ENCODE measurements around the gene MAK. TPM values are rescaled to one million over a fixed set of nuclear protein-coding genes. Genes with fewer than 3 reads are reported as not detected.
"Not testable (repeated sequence)": the region's sequence is repeated elsewhere in the genome, so short reads cannot be mapped to it uniquely, and the experiment has no call there.

MAK gene
- total RNA-seq, 2 experiments from 2014 or later = 0.47 to 0.68 TPM

GRCh38 chr6:10778230-10778629 lies 60.1 kb downstream of the MAK start:
- Mint-ChIP-seq H3K9me3 (no peaks in the 10 kb centered on the region), H3K4me3 (no peak overlapping the region), H3K36me3 (peaks cover 26% of the 10 kb centered on the region), H3K4me1 (no peaks in the 10 kb centered on the region), H3K27ac (no peak overlapping the region), H3K27me3 (no peaks in the 10 kb centered on the region)
- no peak for DNase-seq

GRCh38 chr6:10771371-10771894 lies 66.9 kb downstream of the MAK start:
- Mint-ChIP-seq H3K27me3 (no peaks in the 10 kb centered on the region), H3K27ac (no peak overlapping the region), H3K4me3 (no peak overlapping the region), H3K9me3 (no peaks in the 10 kb centered on the region), H3K4me1 (no peaks in the 10 kb centered on the region), H3K36me3 (peaks cover 11% of the 10 kb centered on the region)
- DNase-seq = no peak

GRCh38 chr6:10769419-10769818 lies 68.9 kb downstream of the MAK start:
- H3K4me1 Mint-ChIP-seq = no peaks in the 10 kb centered on the region
- no peaks in the 10 kb centered on the region for H3K27me3 Mint-ChIP-seq
- no peaks in the 10 kb centered on the region for H3K9me3 Mint-ChIP-seq
- DNase-seq = no peak
- no peak overlapping the region for H3K4me3 Mint-ChIP-seq
- peaks cover 3% of the 10 kb centered on the region for H3K36me3 Mint-ChIP-seq
- H3K27ac Mint-ChIP-seq = no peak overlapping the region

GRCh38 chr6:10763006-10763405 lies 75.3 kb downstream of the MAK start:
- H3K4me1 Mint-ChIP-seq = peaks cover 5% of the 10 kb centered on the region
- no peak overlapping the region for H3K4me3 Mint-ChIP-seq
- H3K9me3 Mint-ChIP-seq = no peaks in the 10 kb centered on the region
- H3K27me3 Mint-ChIP-seq = no peaks in the 10 kb centered on the region
- DNase-seq = no peak
- no peak overlapping the region for H3K27ac Mint-ChIP-seq
- H3K36me3 Mint-ChIP-seq = peaks cover 24% of the 10 kb centered on the region

GRCh38 chr6:10759884-10760329 lies 78.4 kb downstream of the MAK start:
- Mint-ChIP-seq H3K4me3 (no peak overlapping the region), H3K27ac (no peak overlapping the region), H3K27me3 (no peaks in the 10 kb centered on the region), H3K4me1 (peaks cover 19% of the 10 kb centered on the region), H3K36me3 (peaks cover 47% of the 10 kb centered on the region), H3K9me3 (no peaks in the 10 kb centered on the region)
- no peak for DNase-seq

- Mint-ChIP-seq H3K9me3 (no peaks in the 10 kb centered on the region), H3K36me3 (peaks cover 53% of the 10 kb centered on the region), H3K4me1 (peaks cover 22% of the 10 kb centered on the region), H3K27me3 (no peaks in the 10 kb centered on the region), H3K27ac (peak overlapping the region; percentile 72), H3K4me3 (no peak overlapping the region)
- no peak for DNase-seq
Observed at GRCh38 chr6:10759312-10759839, 79.0 kb downstream of the MAK start.

GRCh38 chr6:10756085-10756484 lies 82.3 kb downstream of the MAK start:
- Mint-ChIP-seq H3K4me3 (no peak overlapping the region), H3K27me3 (no peaks in the 10 kb centered on the region), H3K27ac (peak overlapping the region; percentile 41), H3K4me1 (peaks cover 36% of the 10 kb centered on the region), H3K36me3 (peaks cover 64% of the 10 kb centered on the region), H3K9me3 (no peaks in the 10 kb centered on the region)
- no peak for DNase-seq

- peak overlapping the region; percentile 26 for H3K27ac Mint-ChIP-seq
- not testable (repeated sequence) for H3K27me3 Mint-ChIP-seq, H3K4me3 Mint-ChIP-seq, H3K9me3 Mint-ChIP-seq, DNase-seq
- H3K36me3 Mint-ChIP-seq = peaks cover 51% of the 10 kb centered on the region
- H3K4me1 Mint-ChIP-seq = peaks cover 55% of the 10 kb centered on the region
Observed at GRCh38 chr6:10751757-10752156, 86.6 kb downstream of the MAK start.

GRCh38 chr6:10750568-10750967 lies 87.8 kb downstream of the MAK start:
- not testable (repeated sequence) for DNase-seq, H3K27me3 Mint-ChIP-seq, H3K4me3 Mint-ChIP-seq, H3K27ac Mint-ChIP-seq, H3K9me3 Mint-ChIP-seq
- peaks cover 52% of the 10 kb centered on the region for H3K4me1 Mint-ChIP-seq
- peaks cover 43% of the 10 kb centered on the region for H3K36me3 Mint-ChIP-seq

- DNase-seq = no peak
- no peaks in the 10 kb centered on the region for H3K9me3 Mint-ChIP-seq
- peak overlapping the region; percentile 18 for H3K27ac Mint-ChIP-seq
- H3K36me3 Mint-ChIP-seq = peaks cover 34% of the 10 kb centered on the region
- H3K4me1 Mint-ChIP-seq = peaks cover 48% of the 10 kb centered on the region
- no peak overlapping the region for H3K4me3 Mint-ChIP-seq
- H3K27me3 Mint-ChIP-seq = no peaks in the 10 kb centered on the region
Observed at GRCh38 chr6:10749734-10750133, 88.6 kb downstream of the MAK start.

- H3K4me1 Mint-ChIP-seq = peaks cover 38% of the 10 kb centered on the region
- H3K36me3 Mint-ChIP-seq = peaks cover 20% of the 10 kb centered on the region
- H3K4me3 Mint-ChIP-seq = peak within 1 kb of the TSS; percentile 87
- no peaks in the 10 kb centered on the region for H3K27me3 Mint-ChIP-seq
- peak; percentile 100 for DNase-seq
- no peaks in the 10 kb centered on the region for H3K9me3 Mint-ChIP-seq
- H3K27ac Mint-ChIP-seq = peak within 1 kb of the TSS; percentile 94
Observed at GRCh38 chr6:10747251-10747972, 90.9 kb downstream of the MAK start, which contains the start of gene TMEM14B. TMEM14B (plus strand) TSS chr6:10747805; CDS start chr6:10749246, 1,441 bp downstream.

GRCh38 chr6:10746915-10747250 lies 91.5 kb downstream of the MAK start:
- Mint-ChIP-seq H3K27ac (peak overlapping the region; percentile 94), H3K4me3 (peak overlapping the region; percentile 87), H3K9me3 (no peaks in the 10 kb centered on the region), H3K36me3 (peaks cover 18% of the 10 kb centered on the region), H3K4me1 (peaks cover 38% of the 10 kb centered on the region), H3K27me3 (no peaks in the 10 kb centered on the region)
- DNase-seq = no peak

- Mint-ChIP-seq H3K27me3 (no peaks in the 10 kb centered on the region), H3K4me3 (no peak overlapping the region), H3K27ac (no peak overlapping the region), H3K9me3 (no peaks in the 10 kb centered on the region), H3K36me3 (peaks cover 9% of the 10 kb centered on the region), H3K4me1 (peaks cover 28% of the 10 kb centered on the region)
- DNase-seq = no peak
Observed at GRCh38 chr6:10745116-10745515, 93.2 kb downstream of the MAK start.

- no peak overlapping the region for H3K27ac Mint-ChIP-seq
- no peaks in the 10 kb centered on the region for H3K9me3 Mint-ChIP-seq
- no peak overlapping the region for H3K4me3 Mint-ChIP-seq
- H3K36me3 Mint-ChIP-seq = peaks cover 4% of the 10 kb centered on the region
- DNase-seq = no peak
- no peaks in the 10 kb centered on the region for H3K27me3 Mint-ChIP-seq
- peaks cover 12% of the 10 kb centered on the region for H3K4me1 Mint-ChIP-seq
Observed at GRCh38 chr6:10743515-10743914, 94.8 kb downstream of the MAK start.

GRCh38 chr6:10742251-10742650 lies 96.1 kb downstream of the MAK start:
- Mint-ChIP-seq H3K4me3 (no peak overlapping the region), H3K27ac (no peak overlapping the region), H3K27me3 (no peaks in the 10 kb centered on the region), H3K9me3 (no peaks in the 10 kb centered on the region), H3K36me3 (peaks cover 4% of the 10 kb centered on the region), H3K4me1 (peaks cover 11% of the 10 kb centered on the region)
- DNase-seq = no peak

GRCh38 chr6:10741643-10742042 lies 96.7 kb downstream of the MAK start:
- H3K36me3 Mint-ChIP-seq, H3K9me3 Mint-ChIP-seq, H3K27ac Mint-ChIP-seq, H3K4me1 Mint-ChIP-seq, H3K4me3 Mint-ChIP-seq, DNase-seq, H3K27me3 Mint-ChIP-seq: not testable (repeated sequence)
